ENCODE results near the gene KIRREL3.

KIRREL3 gene

DNA sequence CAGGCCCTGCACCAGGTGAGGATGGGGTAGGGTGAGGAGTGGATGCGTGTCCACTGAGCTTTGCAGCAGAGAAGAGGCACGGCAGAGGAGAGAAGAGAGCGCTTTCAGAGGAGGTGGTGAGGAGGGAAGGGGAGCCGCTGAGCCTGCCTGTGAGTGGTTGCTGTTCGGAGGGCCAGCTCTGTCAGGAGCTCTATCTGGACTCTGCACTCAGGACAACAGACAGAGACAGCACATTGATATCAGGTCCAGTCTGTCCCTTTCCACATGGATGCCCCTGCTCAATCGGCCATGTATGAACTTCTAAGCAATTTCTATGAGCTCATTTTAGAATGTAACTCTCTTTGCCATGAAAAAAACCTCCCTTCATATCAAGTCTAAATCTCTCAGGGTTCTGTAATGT lies 158.6 kb downstream of the KIRREL3 start:
- Histone ChIP-seq H3K4me3 (ENCODE audit: low read length) (no peak overlapping the region), H3K27ac (ENCODE audit: low read depth, low read length) (no peak overlapping the region), H3K9me3 (ENCODE audit: insufficient read depth, low read depth, low read length) (peaks cover 4% of the 10 kb centered on the region; the same call in 1 of the 2 replicates), H3K36me3 (ENCODE audit: insufficient read depth, low read length) (no peaks in the 10 kb centered on the region), H3K9ac (ENCODE audit: low read depth, low read length) (no peak overlapping the region), H3K27me3 (ENCODE audit: insufficient read depth, low read length) (no peaks in the 10 kb centered on the region), H3K4me1 (ENCODE audit: insufficient read depth, low read length) (no peaks in the 10 kb centered on the region)
- WGBS: 77% methylated on average over 6 of the region's 6 CpGs

DNA sequence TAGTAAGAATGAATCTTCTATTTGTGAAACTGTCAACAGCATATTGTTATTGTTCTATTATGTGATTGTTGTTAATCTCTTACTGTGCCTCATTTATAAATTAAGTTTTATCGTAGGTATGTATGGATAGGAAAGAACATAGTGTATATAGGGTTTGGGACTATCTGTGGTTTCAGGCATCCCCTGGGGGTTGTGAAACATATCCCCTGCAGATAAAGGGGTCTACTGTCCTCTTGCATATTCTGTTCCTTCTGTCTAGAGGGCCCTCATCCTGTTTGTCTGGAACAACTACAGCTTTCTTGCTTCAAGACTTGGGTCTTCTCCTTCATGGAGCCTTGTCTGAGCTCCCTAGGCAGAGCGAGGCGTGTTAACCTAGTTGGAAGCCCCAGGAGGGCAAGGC lies 159.6 kb downstream of the KIRREL3 start:
- Histone ChIP-seq H3K36me3 (ENCODE audit: insufficient read depth, low read length) (no peaks in the 10 kb centered on the region), H3K27ac (ENCODE audit: low read depth, low read length) (no peak overlapping the region), H3K9me3 (ENCODE audit: insufficient read depth, low read depth, low read length) (no peaks in the 10 kb centered on the region), H3K4me1 (ENCODE audit: insufficient read depth, low read length) (no peaks in the 10 kb centered on the region), H3K27me3 (ENCODE audit: insufficient read depth, low read length) (no peaks in the 10 kb centered on the region), H3K4me3 (ENCODE audit: low read length) (no peak overlapping the region), H3K9ac (ENCODE audit: low read depth, low read length) (no peak overlapping the region)
- 94% methylated on average over 3 of the region's 3 CpGs for WGBS

DNA sequence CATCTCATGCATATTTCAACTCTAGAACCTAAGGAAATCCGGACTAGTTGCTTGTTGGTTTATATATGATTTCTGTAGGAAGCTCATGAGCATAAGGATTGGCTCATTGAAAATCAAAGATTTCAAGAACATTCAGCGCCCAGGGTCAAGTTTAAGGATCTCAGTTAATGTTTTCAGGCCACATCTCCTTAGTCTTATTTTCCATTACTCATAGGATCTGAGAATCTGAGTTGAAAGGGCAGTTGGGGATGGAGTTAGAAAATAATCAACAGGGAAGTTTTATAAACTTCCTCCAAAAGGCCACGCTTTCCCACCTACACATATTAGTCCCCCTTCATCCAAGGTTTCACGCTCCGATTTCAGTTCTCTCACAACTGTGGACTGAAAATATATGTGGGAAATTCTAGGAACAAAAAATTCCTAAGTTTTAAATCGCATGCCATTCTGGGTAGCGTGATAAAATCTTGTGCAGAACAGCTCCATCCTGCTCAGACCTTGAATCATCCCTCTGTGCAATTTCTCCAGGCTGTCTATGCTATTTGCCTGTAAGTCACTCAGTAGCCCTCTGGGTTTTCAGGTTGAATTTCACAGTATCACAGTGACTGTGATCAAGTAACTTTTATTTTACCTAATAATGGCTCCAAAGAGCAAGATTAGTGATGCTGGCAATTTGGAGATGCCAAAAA lies 160.2 kb downstream of the KIRREL3 start:
- no peak overlapping the region for H3K27ac ChIP-seq (ENCODE audit: low read depth, low read length)
- peaks cover 6% of the 10 kb centered on the region for H3K9me3 ChIP-seq (ENCODE audit: insufficient read depth, low read depth, low read length)
- no peaks in the 10 kb centered on the region for H3K4me1 ChIP-seq (ENCODE audit: insufficient read depth, low read length)
- H3K9ac ChIP-seq (ENCODE audit: low read depth, low read length): no peak overlapping the region
- H3K27me3 ChIP-seq (ENCODE audit: insufficient read depth, low read length): no peaks in the 10 kb centered on the region
- H3K36me3 ChIP-seq (ENCODE audit: insufficient read depth, low read length): no peaks in the 10 kb centered on the region
- H3K4me3 ChIP-seq (ENCODE audit: low read length): no peak overlapping the region
- WGBS: 90% methylated on average over 6 of the region's 7 CpGs

DNA sequence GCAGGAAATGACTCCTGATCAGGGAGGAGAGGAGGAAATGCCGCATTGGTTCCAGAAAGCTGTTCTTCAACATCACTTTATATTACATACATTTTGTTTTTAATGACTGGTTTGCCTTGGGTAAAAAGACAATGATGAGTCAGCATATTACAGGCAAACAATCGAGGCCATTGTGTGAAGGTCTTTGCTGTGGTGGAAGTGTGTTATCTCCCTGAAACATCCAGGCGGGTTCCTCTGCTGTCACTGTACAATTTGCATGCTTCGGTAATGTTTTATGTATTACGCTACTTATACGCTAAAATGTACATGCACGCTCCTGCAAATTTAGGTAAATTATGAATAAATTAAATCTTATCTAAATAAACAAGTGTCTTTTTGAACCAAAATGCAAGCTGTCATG lies 161.1 kb downstream of the KIRREL3 start:
- Histone ChIP-seq H3K27ac (ENCODE audit: low read depth, low read length) (no peak overlapping the region), H3K9me3 (ENCODE audit: insufficient read depth, low read depth, low read length) (peaks cover 6% of the 10 kb centered on the region), H3K27me3 (ENCODE audit: insufficient read depth, low read length) (no peaks in the 10 kb centered on the region), H3K36me3 (ENCODE audit: insufficient read depth, low read length) (no peaks in the 10 kb centered on the region), H3K4me1 (ENCODE audit: insufficient read depth, low read length) (no peaks in the 10 kb centered on the region), H3K9ac (ENCODE audit: low read depth, low read length) (no peak overlapping the region), H3K4me3 (ENCODE audit: low read length) (no peak overlapping the region)
- WGBS: 98% methylated on average over 6 of the region's 7 CpGs

DNA sequence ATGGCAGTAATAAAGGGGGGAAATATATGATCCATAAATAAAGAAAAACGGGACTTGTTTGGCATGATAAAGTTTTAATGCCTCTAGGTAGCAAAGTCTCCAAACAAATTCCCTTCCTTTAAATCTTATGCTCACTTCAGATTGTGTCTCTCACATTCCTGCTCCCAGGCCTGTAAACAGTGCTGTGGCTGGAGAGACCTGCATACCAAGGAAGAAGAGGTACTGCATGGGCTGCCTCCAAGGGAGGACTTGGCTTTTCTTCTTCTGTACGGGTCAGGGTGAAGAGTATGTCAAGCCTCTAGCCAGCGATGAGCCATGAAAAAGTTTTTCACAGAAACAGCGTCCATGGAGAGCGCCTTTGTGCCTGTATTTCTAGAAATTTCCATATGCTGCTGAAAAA lies 161.8 kb downstream of the KIRREL3 start:
- H3K4me1 ChIP-seq (ENCODE audit: insufficient read depth, low read length): no peaks in the 10 kb centered on the region
- H3K27ac ChIP-seq (ENCODE audit: low read depth, low read length): no peak overlapping the region
- peaks cover 6% of the 10 kb centered on the region for H3K9me3 ChIP-seq (ENCODE audit: insufficient read depth, low read depth, low read length)
- no peak overlapping the region for H3K9ac ChIP-seq (ENCODE audit: low read depth, low read length)
- no peak overlapping the region for H3K4me3 ChIP-seq (ENCODE audit: low read length)
- 95% methylated on average over 5 of the region's 5 CpGs for WGBS
- no peaks in the 10 kb centered on the region for H3K27me3 ChIP-seq (ENCODE audit: insufficient read depth, low read length)
- H3K36me3 ChIP-seq (ENCODE audit: insufficient read depth, low read length): no peaks in the 10 kb centered on the region

DNA sequence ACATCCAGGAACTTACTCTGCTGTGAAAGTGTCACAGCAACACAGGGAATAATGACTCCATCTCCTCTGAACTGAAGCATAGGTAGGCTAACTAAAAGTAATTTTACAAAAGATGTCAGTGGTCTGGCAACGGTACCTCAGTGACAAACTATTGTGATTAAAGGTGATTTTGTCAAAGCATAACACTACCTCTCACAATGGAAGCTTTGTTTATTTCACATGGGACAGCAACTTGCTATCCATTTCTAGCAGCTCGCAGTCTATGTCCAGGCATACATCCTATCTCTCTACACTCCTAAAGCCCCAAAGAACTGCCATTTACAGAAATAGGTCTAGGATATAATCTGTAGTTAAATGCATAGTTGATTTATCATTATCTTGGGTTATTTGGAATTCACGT lies 163.0 kb downstream of the KIRREL3 start:
- 100% methylated on average over 1 of the region's 3 CpGs for WGBS
- H3K4me3 ChIP-seq (ENCODE audit: low read length): no peak overlapping the region
- H3K9me3 ChIP-seq (ENCODE audit: insufficient read depth, low read depth, low read length): peaks cover 6% of the 10 kb centered on the region
- no peaks in the 10 kb centered on the region for H3K36me3 ChIP-seq (ENCODE audit: insufficient read depth, low read length)
- H3K27me3 ChIP-seq (ENCODE audit: insufficient read depth, low read length): no peaks in the 10 kb centered on the region
- no peak overlapping the region for H3K9ac ChIP-seq (ENCODE audit: low read depth, low read length)
- no peak overlapping the region for H3K27ac ChIP-seq (ENCODE audit: low read depth, low read length)
- no peaks in the 10 kb centered on the region for H3K4me1 ChIP-seq (ENCODE audit: insufficient read depth, low read length)

DNA sequence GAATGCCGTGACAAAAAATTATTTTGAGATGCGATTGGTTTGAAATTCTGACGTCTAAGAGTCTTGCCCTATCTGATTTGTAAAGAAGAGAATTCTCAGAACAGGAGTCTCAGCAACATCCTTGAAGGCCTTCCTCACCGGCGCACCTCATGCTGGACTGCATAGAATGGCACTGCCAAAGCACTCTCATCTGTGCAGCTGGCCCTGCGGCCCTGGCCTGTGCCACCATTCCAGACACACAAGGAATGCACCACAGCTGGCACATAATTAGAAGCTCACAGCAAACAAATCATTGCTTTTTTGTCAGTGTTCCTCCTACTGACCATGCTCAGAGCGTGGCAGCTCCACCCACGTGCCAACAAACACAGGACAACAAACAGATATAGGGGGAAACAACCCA lies 166.0 kb downstream of the KIRREL3 start:
- Histone ChIP-seq H3K27ac (ENCODE audit: low read depth, low read length) (no peak overlapping the region), H3K9me3 (ENCODE audit: insufficient read depth, low read depth, low read length) (peaks cover 6% of the 10 kb centered on the region), H3K36me3 (ENCODE audit: insufficient read depth, low read length) (no peaks in the 10 kb centered on the region), H3K4me1 (ENCODE audit: insufficient read depth, low read length) (no peaks in the 10 kb centered on the region), H3K27me3 (ENCODE audit: insufficient read depth, low read length) (no peaks in the 10 kb centered on the region), H3K9ac (ENCODE audit: low read depth, low read length) (no peak overlapping the region), H3K4me3 (ENCODE audit: low read length) (no peak overlapping the region)
- WGBS: 93% methylated on average over 8 of the region's 8 CpGs

DNA sequence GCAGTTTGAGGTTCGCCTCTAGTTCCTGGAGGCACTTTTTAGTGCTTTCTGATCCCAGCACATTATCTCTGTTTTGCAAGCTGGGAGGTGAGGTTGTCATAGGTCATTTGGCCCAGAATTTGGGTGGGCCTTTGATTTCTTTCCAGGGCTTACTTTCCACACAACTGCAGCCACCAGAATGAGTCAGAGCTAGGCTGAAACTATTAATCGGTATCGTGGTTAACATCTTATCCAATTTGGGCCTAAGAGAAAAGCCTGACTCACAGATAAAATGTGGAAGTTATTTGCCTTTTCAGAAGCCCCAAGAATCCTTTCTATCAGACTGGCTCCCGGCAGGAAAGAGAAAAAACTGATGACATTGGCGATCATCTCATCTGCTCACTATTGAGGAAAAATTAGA lies 166.4 kb downstream of the KIRREL3 start:
- no peaks in the 10 kb centered on the region for H3K36me3 ChIP-seq (ENCODE audit: insufficient read depth, low read length)
- peaks cover 6% of the 10 kb centered on the region for H3K9me3 ChIP-seq (ENCODE audit: insufficient read depth, low read depth, low read length)
- H3K9ac ChIP-seq (ENCODE audit: low read depth, low read length): no peak overlapping the region
- 94% methylated on average over 5 of the region's 5 CpGs for WGBS
- H3K27me3 ChIP-seq (ENCODE audit: insufficient read depth, low read length): no peaks in the 10 kb centered on the region
- no peaks in the 10 kb centered on the region for H3K4me1 ChIP-seq (ENCODE audit: insufficient read depth, low read length)
- H3K4me3 ChIP-seq (ENCODE audit: low read length): no peak overlapping the region
- no peak overlapping the region for H3K27ac ChIP-seq (ENCODE audit: low read depth, low read length)

- H3K9me3 ChIP-seq (ENCODE audit: insufficient read depth, low read depth, low read length): peaks cover 6% of the 10 kb centered on the region
- no peaks in the 10 kb centered on the region for H3K27me3 ChIP-seq (ENCODE audit: insufficient read depth, low read length)
- WGBS: 100% methylated on average over 1 of the region's 1 CpG
- no peaks in the 10 kb centered on the region for H3K36me3 ChIP-seq (ENCODE audit: insufficient read depth, low read length)
- no peak overlapping the region for H3K9ac ChIP-seq (ENCODE audit: low read depth, low read length)
- H3K4me3 ChIP-seq (ENCODE audit: low read length): no peak overlapping the region
- H3K4me1 ChIP-seq (ENCODE audit: insufficient read depth, low read length): no peaks in the 10 kb centered on the region
- no peak overlapping the region for H3K27ac ChIP-seq (ENCODE audit: low read depth, low read length)
These were observed 167.5 kb downstream of the KIRREL3 start for GRCh38 chr11:126833065-126833464.

- no peaks in the 10 kb centered on the region for H3K4me1 ChIP-seq (ENCODE audit: insufficient read depth, low read length)
- H3K9me3 ChIP-seq (ENCODE audit: insufficient read depth, low read depth, low read length): peaks cover 6% of the 10 kb centered on the region
- no peak overlapping the region for H3K4me3 ChIP-seq (ENCODE audit: low read length)
- no peak overlapping the region for H3K27ac ChIP-seq (ENCODE audit: low read depth, low read length)
- no peak overlapping the region for H3K9ac ChIP-seq (ENCODE audit: low read depth, low read length)
- no peaks in the 10 kb centered on the region for H3K36me3 ChIP-seq (ENCODE audit: insufficient read depth, low read length)
- WGBS: 96% methylated on average over 6 of the region's 6 CpGs
- H3K27me3 ChIP-seq (ENCODE audit: insufficient read depth, low read length): no peaks in the 10 kb centered on the region
These were observed 168.2 kb downstream of the KIRREL3 start for GRCh38 chr11:126832387-126832786.

GRCh38 chr11:126830216-126830806 lies 170.3 kb downstream of the KIRREL3 start:
- no peak overlapping the region for H3K9ac ChIP-seq (ENCODE audit: low read depth, low read length)
- 74% methylated on average over 7 of the region's 7 CpGs for WGBS
- no peaks in the 10 kb centered on the region for H3K36me3 ChIP-seq (ENCODE audit: insufficient read depth, low read length)
- no peaks in the 10 kb centered on the region for H3K27me3 ChIP-seq (ENCODE audit: insufficient read depth, low read length)
- H3K4me3 ChIP-seq (ENCODE audit: low read length): no peak overlapping the region
- peaks cover under 1% of the 10 kb centered on the region; the same call in 1 of the 2 replicates for H3K9me3 ChIP-seq (ENCODE audit: insufficient read depth, low read depth, low read length)
- no peaks in the 10 kb centered on the region for H3K4me1 ChIP-seq (ENCODE audit: insufficient read depth, low read length)
- no peak overlapping the region for H3K27ac ChIP-seq (ENCODE audit: low read depth, low read length)

- Histone ChIP-seq H3K27me3 (ENCODE audit: insufficient read depth, low read length) (no peaks in the 10 kb centered on the region), H3K27ac (ENCODE audit: low read depth, low read length) (no peak overlapping the region), H3K9ac (ENCODE audit: low read depth, low read length) (no peak overlapping the region), H3K9me3 (ENCODE audit: insufficient read depth, low read depth, low read length) (no peaks in the 10 kb centered on the region), H3K4me1 (ENCODE audit: insufficient read depth, low read length) (no peaks in the 10 kb centered on the region), H3K36me3 (ENCODE audit: insufficient read depth, low read length) (no peaks in the 10 kb centered on the region), H3K4me3 (ENCODE audit: low read length) (no peak overlapping the region)
- 92% methylated on average over 2 of the region's 2 CpGs for WGBS
These were observed 170.9 kb downstream of the KIRREL3 start for GRCh38 chr11:126829716-126830115.
